ENCODE data around the gene CDH9.

Gene CDH9

DNA sequence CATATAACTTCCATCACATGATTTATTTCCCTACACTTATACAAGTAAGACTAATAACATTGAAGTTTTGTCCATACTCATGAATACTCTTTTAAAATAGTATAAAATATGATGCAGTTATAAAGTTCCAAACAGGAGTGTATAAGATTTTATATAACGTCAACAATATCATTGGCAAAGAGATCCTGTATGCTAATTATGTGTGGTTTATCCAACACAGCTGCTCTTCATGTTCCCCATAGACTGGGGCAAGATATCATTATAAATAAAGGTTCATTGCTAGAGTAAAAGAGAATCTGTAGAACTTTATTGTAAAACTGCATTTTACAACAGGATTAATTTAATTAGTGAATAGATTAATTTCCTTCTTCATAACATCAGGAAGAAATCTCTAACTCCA, 16.9 kb downstream of the CDH9 start:
- Histone ChIP-seq H3K4me3 (replicated peaks; ENCODE audit: insufficient read depth, low read length) (no peak overlapping the region), H3K27me3 (ENCODE audit: insufficient read depth, poor library complexity, severe bottlenecking) (no peaks in the 10 kb centered on the region), H3K27ac (replicated peaks) (no peak overlapping the region)
- TF ChIP-seq, protein P1, sequence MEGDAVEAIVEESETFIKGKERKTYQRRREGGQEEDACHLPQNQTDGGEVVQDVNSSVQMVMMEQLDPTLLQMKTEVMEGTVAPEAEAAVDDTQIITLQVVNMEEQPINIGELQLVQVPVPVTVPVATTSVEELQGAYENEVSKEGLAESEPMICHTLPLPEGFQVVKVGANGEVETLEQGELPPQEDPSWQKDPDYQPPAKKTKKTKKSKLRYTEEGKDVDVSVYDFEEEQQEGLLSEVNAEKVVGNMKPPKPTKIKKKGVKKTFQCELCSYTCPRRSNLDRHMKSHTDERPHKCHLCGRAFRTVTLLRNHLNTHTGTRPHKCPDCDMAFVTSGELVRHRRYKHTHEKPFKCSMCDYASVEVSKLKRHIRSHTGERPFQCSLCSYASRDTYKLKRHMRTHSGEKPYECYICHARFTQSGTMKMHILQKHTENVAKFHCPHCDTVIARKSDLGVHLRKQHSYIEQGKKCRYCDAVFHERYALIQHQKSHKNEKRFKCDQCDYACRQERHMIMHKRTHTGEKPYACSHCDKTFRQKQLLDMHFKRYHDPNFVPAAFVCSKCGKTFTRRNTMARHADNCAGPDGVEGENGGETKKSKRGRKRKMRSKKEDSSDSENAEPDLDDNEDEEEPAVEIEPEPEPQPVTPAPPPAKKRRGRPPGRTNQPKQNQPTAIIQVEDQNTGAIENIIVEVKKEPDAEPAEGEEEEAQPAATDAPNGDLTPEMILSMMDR (IDR thresholded peaks at IDR 0.05; ENCODE audit: insufficient read depth, low read length): no peak
- TF ChIP-seq, protein P2, sequence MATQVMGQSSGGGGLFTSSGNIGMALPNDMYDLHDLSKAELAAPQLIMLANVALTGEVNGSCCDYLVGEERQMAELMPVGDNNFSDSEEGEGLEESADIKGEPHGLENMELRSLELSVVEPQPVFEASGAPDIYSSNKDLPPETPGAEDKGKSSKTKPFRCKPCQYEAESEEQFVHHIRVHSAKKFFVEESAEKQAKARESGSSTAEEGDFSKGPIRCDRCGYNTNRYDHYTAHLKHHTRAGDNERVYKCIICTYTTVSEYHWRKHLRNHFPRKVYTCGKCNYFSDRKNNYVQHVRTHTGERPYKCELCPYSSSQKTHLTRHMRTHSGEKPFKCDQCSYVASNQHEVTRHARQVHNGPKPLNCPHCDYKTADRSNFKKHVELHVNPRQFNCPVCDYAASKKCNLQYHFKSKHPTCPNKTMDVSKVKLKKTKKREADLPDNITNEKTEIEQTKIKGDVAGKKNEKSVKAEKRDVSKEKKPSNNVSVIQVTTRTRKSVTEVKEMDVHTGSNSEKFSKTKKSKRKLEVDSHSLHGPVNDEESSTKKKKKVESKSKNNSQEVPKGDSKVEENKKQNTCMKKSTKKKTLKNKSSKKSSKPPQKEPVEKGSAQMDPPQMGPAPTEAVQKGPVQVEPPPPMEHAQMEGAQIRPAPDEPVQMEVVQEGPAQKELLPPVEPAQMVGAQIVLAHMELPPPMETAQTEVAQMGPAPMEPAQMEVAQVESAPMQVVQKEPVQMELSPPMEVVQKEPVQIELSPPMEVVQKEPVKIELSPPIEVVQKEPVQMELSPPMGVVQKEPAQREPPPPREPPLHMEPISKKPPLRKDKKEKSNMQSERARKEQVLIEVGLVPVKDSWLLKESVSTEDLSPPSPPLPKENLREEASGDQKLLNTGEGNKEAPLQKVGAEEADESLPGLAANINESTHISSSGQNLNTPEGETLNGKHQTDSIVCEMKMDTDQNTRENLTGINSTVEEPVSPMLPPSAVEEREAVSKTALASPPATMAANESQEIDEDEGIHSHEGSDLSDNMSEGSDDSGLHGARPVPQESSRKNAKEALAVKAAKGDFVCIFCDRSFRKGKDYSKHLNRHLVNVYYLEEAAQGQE (IDR thresholded peaks at IDR 0.05; ENCODE audit: insufficient replicate concordance, low read depth): no peak
- TF ChIP-seq GABPA (IDR thresholded peaks at IDR 0.05; ENCODE audit: low read depth): no peak
- no peak for TF ChIP-seq POLR2AphosphoS5 (IDR thresholded peaks at IDR 0.05; ENCODE audit: low read depth)
- no peak for TF ChIP-seq SPI1 (IDR thresholded peaks at IDR 0.05; ENCODE audit: borderline replicate concordance, low read depth)
- no peak for DNase-seq (ENCODE audit: low read depth in 1 of 2, low spot score in 1 of 2)

DNA sequence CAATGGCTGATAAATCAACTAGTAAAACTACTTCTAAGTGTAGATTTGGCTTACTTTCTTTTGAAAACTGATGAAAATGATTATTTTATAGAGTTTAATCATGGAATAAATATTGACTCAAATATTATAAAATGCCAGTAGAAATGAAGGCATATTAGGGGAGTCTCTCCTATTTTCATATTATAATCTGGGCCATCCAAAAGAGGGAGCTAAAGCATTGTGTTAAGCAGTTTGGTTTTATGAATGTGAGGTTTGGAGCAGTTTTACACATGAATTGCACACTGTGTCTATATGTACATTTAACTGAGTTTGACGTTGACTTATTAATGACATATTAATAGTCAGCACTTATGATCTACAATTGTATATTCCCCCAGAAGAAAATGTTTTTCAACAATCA, 17.4 kb downstream of the CDH9 start:
- TF ChIP-seq, protein P1 (IDR thresholded peaks at IDR 0.05; ENCODE audit: insufficient read depth, low read length): no peak
- TF ChIP-seq, protein P2 (IDR thresholded peaks at IDR 0.05; ENCODE audit: insufficient replicate concordance, low read depth): no peak
- TF ChIP-seq POLR2AphosphoS5 (IDR thresholded peaks at IDR 0.05; ENCODE audit: low read depth): no peak
- no peak for TF ChIP-seq GABPA (IDR thresholded peaks at IDR 0.05; ENCODE audit: low read depth)
- TF ChIP-seq SPI1 (IDR thresholded peaks at IDR 0.05; ENCODE audit: borderline replicate concordance, low read depth): no peak
- Histone ChIP-seq H3K27me3 (ENCODE audit: insufficient read depth, poor library complexity, severe bottlenecking) (no peaks in the 10 kb centered on the region), H3K4me3 (replicated peaks; ENCODE audit: insufficient read depth, low read length) (no peak overlapping the region), H3K27ac (replicated peaks) (no peak overlapping the region)
- no peak for DNase-seq (ENCODE audit: low read depth in 1 of 2, low spot score in 1 of 2)

DNA sequence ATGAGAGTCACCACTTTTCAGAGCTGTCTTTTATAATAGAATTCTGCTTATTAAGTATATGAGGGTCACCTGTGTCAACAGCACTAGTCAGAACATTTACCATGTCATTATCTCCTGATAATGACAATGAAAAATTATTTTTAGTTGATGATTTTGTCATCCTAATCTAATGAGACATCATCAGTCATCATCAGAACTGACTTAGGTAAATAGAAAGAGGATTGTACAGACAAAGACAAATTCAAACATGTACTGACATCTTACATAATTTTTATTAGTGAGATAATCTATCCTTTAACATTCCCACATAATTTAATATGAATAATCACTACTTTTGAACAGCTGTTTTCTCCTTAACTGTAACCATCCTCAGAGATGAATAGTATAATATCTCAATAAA, 22.6 kb downstream of the CDH9 start:
- Histone ChIP-seq H3K4me3 (replicated peaks; ENCODE audit: insufficient read depth, low read length) (no peak overlapping the region), H3K27me3 (ENCODE audit: insufficient read depth, poor library complexity, severe bottlenecking) (no peaks in the 10 kb centered on the region), H3K27ac (replicated peaks) (no peak overlapping the region)
- TF ChIP-seq SPI1 (IDR thresholded peaks at IDR 0.05; ENCODE audit: borderline replicate concordance, low read depth): no peak
- TF ChIP-seq, protein P1 (IDR thresholded peaks at IDR 0.05; ENCODE audit: insufficient read depth, low read length): no peak
- TF ChIP-seq, protein P2 (IDR thresholded peaks at IDR 0.05; ENCODE audit: insufficient replicate concordance, low read depth): no peak
- DNase-seq (ENCODE audit: low read depth in 1 of 2, low spot score in 1 of 2): no peak
